ENCODE measurements around the gene TSTD1. TPM values are rescaled to one million over a fixed set of nuclear protein-coding genes. Genes with fewer than 3 reads are reported as not detected.

TSTD1 gene
- polyA plus RNA-seq, 3 donors, result 9.9 to 20.3 (median 11.8) TPM

GRCh38 chr1:161001525-161001924 is 37.2 kb downstream of the TSTD1 start:
- H3K27ac ChIP-seq (ENCODE audit: low read depth in 1 of 2, low read length in 2 of 2), result no peak overlapping the region
- H3K9me3 ChIP-seq (replicated peaks in 1 of 2; ENCODE audit: control insufficient read depth in 1 of 2, insufficient read depth in 1 of 2, low read length in 2 of 2), result no peaks in the 10 kb centered on the region
- H3K79me2 ChIP-seq (ENCODE audit: insufficient read depth, low read length), result peaks cover 12% of the 10 kb centered on the region
- Mint-ChIP-seq H3K27me3 (ENCODE audit: low read depth in 3 of 3) (peaks cover 0 to 1% (median 0%) of the 10 kb centered on the region in 3 donors), H3K4me1 (peaks cover 11% of the 10 kb centered on the region), H3K9me3 (peaks cover 0 to 2% (median 0%) of the 10 kb centered on the region in 7 donors), H3K4me3 (no peak overlapping the region), H3K27ac (peak overlapping the region in 3 of 7 donors; percentile 39 to 76 (median 47)), H3K36me3 (peaks cover 44 to 52% of the 10 kb centered on the region in 2 donors)
- no peaks in the 10 kb centered on the region for H3K27me3 ChIP-seq (ENCODE audit: control insufficient read depth in 2 of 2, insufficient read depth in 2 of 2, low read length in 2 of 2)
- H3K9ac ChIP-seq (ENCODE audit: insufficient read depth, low read length, poor library complexity, severe bottlenecking), result no peak overlapping the region
- no peak for TF ChIP-seq CTCF (IDR thresholded peaks at IDR 0.05)
- H4K20me1 ChIP-seq (ENCODE audit: insufficient read depth, low read length), result peaks cover 5% of the 10 kb centered on the region
- H3K4me3 ChIP-seq (replicated peaks in 1 of 3; ENCODE audit: low read depth in 2 of 3, low read length in 3 of 3), result no peak overlapping the region
- peaks cover 31 to 48% of the 10 kb centered on the region in 2 donors for H3K36me3 ChIP-seq (replicated peaks in 1 of 2; ENCODE audit: control insufficient read depth in 1 of 2, insufficient read depth in 2 of 2, low read length in 2 of 2)
- H3K4me2 ChIP-seq (replicated peaks; ENCODE audit: extremely low read depth, low read length, poor library complexity, severe bottlenecking), result no peak overlapping the region
- H2AFZ ChIP-seq (ENCODE audit: insufficient read depth, low read depth, low read length, poor library complexity, severe bottlenecking), result no peak overlapping the region
- 68% methylated on average over 5 of the region's 5 CpGs for WGBS (ENCODE audit: insufficient coverage)
- DNase-seq, result no peak
- intact Hi-C loops (cut with micrococcal nuclease), result no loop called here
- peaks cover 4 to 5% of the 10 kb centered on the region in 2 donors for H3K4me1 ChIP-seq (ENCODE audit: control insufficient read depth in 1 of 2, insufficient read depth in 2 of 2, low read length in 2 of 2)

- peaks cover 8% of the 10 kb centered on the region for H3K4me1 Mint-ChIP-seq
- peak overlapping the region in 3 of 7 donors; percentile 20 to 47 (median 29) for H3K27ac Mint-ChIP-seq
- Histone ChIP-seq H3K4me3 (replicated peaks in 1 of 3; ENCODE audit: low read depth in 2 of 3, low read length in 3 of 3) (no peak overlapping the region), H3K27me3 (ENCODE audit: control insufficient read depth in 2 of 2, insufficient read depth in 2 of 2, low read length in 2 of 2) (no peaks in the 10 kb centered on the region), H3K9me3 (replicated peaks in 1 of 2; ENCODE audit: control insufficient read depth in 1 of 2, insufficient read depth in 1 of 2, low read length in 2 of 2) (no peaks in the 10 kb centered on the region), H2AFZ (ENCODE audit: insufficient read depth, low read depth, low read length, poor library complexity, severe bottlenecking) (no peak overlapping the region), H4K20me1 (ENCODE audit: insufficient read depth, low read length) (no peaks in the 10 kb centered on the region), H3K4me2 (replicated peaks; ENCODE audit: extremely low read depth, low read length, poor library complexity, severe bottlenecking) (no peak overlapping the region), H3K4me1 (ENCODE audit: control insufficient read depth in 1 of 2, insufficient read depth in 2 of 2, low read length in 2 of 2) (peaks cover 4 to 5% of the 10 kb centered on the region in 2 donors), H3K79me2 (ENCODE audit: insufficient read depth, low read length) (peaks cover 6% of the 10 kb centered on the region), H3K9ac (ENCODE audit: insufficient read depth, low read length, poor library complexity, severe bottlenecking) (no peak overlapping the region), H3K36me3 (replicated peaks in 1 of 2; ENCODE audit: control insufficient read depth in 1 of 2, insufficient read depth in 2 of 2, low read length in 2 of 2) (peaks cover 31 to 42% of the 10 kb centered on the region in 2 donors), H3K27ac (ENCODE audit: low read depth in 1 of 2, low read length in 2 of 2) (no peak overlapping the region)
- no peak for DNase-seq
- 93% methylated on average over 4 of the region's 11 CpGs for WGBS (ENCODE audit: insufficient coverage)
- H3K27me3 Mint-ChIP-seq (ENCODE audit: low read depth in 3 of 3), result peaks cover 0 to 1% (median 0%) of the 10 kb centered on the region in 3 donors
- no peak overlapping the region for H3K4me3 Mint-ChIP-seq
- H3K9me3 Mint-ChIP-seq, result peaks cover 0 to 2% (median 0%) of the 10 kb centered on the region in 7 donors
- peaks cover 41 to 50% of the 10 kb centered on the region in 2 donors for H3K36me3 Mint-ChIP-seq
- intact Hi-C loops (cut with micrococcal nuclease), result no loop called here
- TF ChIP-seq CTCF (IDR thresholded peaks at IDR 0.05), result no peak
Observed at GRCh38 chr1:161000736-161001480, 37.9 kb downstream of the TSTD1 start.

Data from CD14-positive monocyte (primary cell).